Measurements from ENCODE around the gene ZNF254.
"Not testable (repeated sequence)": the region's sequence is repeated elsewhere in the genome, so short reads cannot be mapped to it uniquely, and the experiment has no call there.

Gene ZNF254

GRCh38 chr19:24086974-24087595 lies at the start of gene ZNF254:
ZNF254 (plus strand) TSS chr19:24087187; CDS start chr19:24087308, 121 bp downstream.
- DNase-seq = peak; percentile 88

- no peak for DNase-seq
Measured at GRCh38 chr19:24040621-24041020, 46.4 kb upstream of the ZNF254 start.

- DNase-seq = not testable (repeated sequence)
Measured at GRCh38 chr19:24041326-24041725, 45.7 kb upstream of the ZNF254 start.

GRCh38 chr19:24046550-24046949 lies 40.4 kb upstream of the ZNF254 start:
- DNase-seq = no peak

- DNase-seq = no peak
Measured at GRCh38 chr19:24048261-24048660, 38.7 kb upstream of the ZNF254 start.

- no peak for DNase-seq
Measured at GRCh38 chr19:24049537-24049936, 37.5 kb upstream of the ZNF254 start.

GRCh38 chr19:24051516-24051915 lies 35.5 kb upstream of the ZNF254 start:
- no peak for DNase-seq

GRCh38 chr19:24052811-24053210 lies 34.2 kb upstream of the ZNF254 start:
- DNase-seq = no peak

GRCh38 chr19:24053601-24054000 lies 33.4 kb upstream of the ZNF254 start:
- DNase-seq = no peak

GRCh38 chr19:24054044-24054935 lies 32.7 kb upstream of the ZNF254 start:
- DNase-seq = no peak

GRCh38 chr19:24055548-24055947 lies 31.4 kb upstream of the ZNF254 start:
- DNase-seq = no peak

GRCh38 chr19:24057144-24057543 lies 29.8 kb upstream of the ZNF254 start:
- no peak for DNase-seq

- DNase-seq = no peak
Measured at GRCh38 chr19:24059563-24060295, 27.3 kb upstream of the ZNF254 start.

- no peak for DNase-seq
Measured at GRCh38 chr19:24060687-24061356, 26.2 kb upstream of the ZNF254 start.

- DNase-seq = no peak
Measured at GRCh38 chr19:24062190-24062589, 24.8 kb upstream of the ZNF254 start.

- DNase-seq = no peak
Measured at GRCh38 chr19:24063295-24063694, 23.7 kb upstream of the ZNF254 start.

GRCh38 chr19:24064175-24064574 lies 22.8 kb upstream of the ZNF254 start:
- no peak for DNase-seq

- DNase-seq = no peak
Measured at GRCh38 chr19:24065243-24065642, 21.7 kb upstream of the ZNF254 start.

GRCh38 chr19:24065865-24066604 lies 21.0 kb upstream of the ZNF254 start:
- no peak for DNase-seq

- no peak for DNase-seq
Measured at GRCh38 chr19:24069905-24070657, 16.9 kb upstream of the ZNF254 start.

- no peak for DNase-seq
Measured at GRCh38 chr19:24071078-24071477, 15.9 kb upstream of the ZNF254 start.

GRCh38 chr19:24072720-24073119 lies 14.3 kb upstream of the ZNF254 start:
- DNase-seq = no peak

Data from stimulated activated CD4-positive, alpha-beta T cell treated with anti-CD3 and anti-CD28 coated beads, Interleukin-15, amount 100 ng/mL, for 24 hours (primary cell).